Thoracic aorta (tissue), 2 donors: ENCODE data around the gene ENTHD1. TPM values are rescaled to one million over a fixed set of nuclear protein-coding genes. Genes with fewer than 3 reads are reported as not detected.

Experiments used
- ATAC-seq: fragments of 150-250 bp; one replicate; pipeline ENCODE4 v1.8.0; 2017; ENCODE audit warnings: low read depth; ENCODE audit not compliant: insufficient number of reproducible peaks, low FRiP score
- DNase-seq: peaks from one replicate; pipeline ENCODE4 v3.0.0-alpha.2; 2020; ENCODE audit warnings: low spot score
- H3K27ac ChIP-seq, 2 donors: fragments of 200-600 bp; sonication (generic); 1 replicate in 1 of 2; 2 replicates in 1 of 2; pipeline ENCODE4 v1.5.1; 2016; ENCODE audit warnings: mild to moderate bottlenecking in 2 of 2, moderate library complexity in 2 of 2
- H3K27me3 ChIP-seq: fragments of 200-600 bp; sonication (generic); replicated peaks from 2 replicates; pipeline ENCODE4 v1.6.0; 2016; ENCODE audit warnings: mild to moderate bottlenecking; ENCODE audit not compliant: insufficient read depth
- H3K36me3 ChIP-seq: fragments of 200-600 bp; sonication (generic); one replicate; pipeline ENCODE4 v1.5.1; 2016
- H3K4me1 ChIP-seq, 2 donors: fragments of 200-600 bp; sonication (generic); 1 replicate in 1 of 2; 2 replicates in 1 of 2; pipeline versions ENCODE4 v1.5.1 to v1.6.0; 2016; ENCODE audit warnings: low read depth in 2 of 2, mild to moderate bottlenecking in 1 of 2; ENCODE audit not compliant: control insufficient read depth in 1 of 2
- H3K4me3 ChIP-seq: fragments of 200-600 bp; sonication (generic); 2 replicates; pipeline ENCODE4 v1.5.1; 2016; ENCODE audit warnings: mild to moderate bottlenecking
- H3K9me3 ChIP-seq: fragments of 200-600 bp; sonication (generic); 2 replicates; pipeline ENCODE4 v1.5.1; 2016
- total RNA-seq, 2 donors: library from RNA; depleted of rRNA; stranded (reverse); fragments of >200 nt; gene quantifications; one replicate each; pipeline versions ENCODE4 v1.1.0 to v1.2.3, GENCODE V29; 2016
- TF ChIP-seq, protein P1 (sequence below): fragments of 200-600 bp; sonication (generic); IDR thresholded peaks from one replicate; pipeline ENCODE4 v1.5.1; 2019; ENCODE audit warnings: antibody characterized with exemption

The ENTHD1 gene
- total RNA-seq, 2 donors from 2014 or later, result not detected

DNA sequence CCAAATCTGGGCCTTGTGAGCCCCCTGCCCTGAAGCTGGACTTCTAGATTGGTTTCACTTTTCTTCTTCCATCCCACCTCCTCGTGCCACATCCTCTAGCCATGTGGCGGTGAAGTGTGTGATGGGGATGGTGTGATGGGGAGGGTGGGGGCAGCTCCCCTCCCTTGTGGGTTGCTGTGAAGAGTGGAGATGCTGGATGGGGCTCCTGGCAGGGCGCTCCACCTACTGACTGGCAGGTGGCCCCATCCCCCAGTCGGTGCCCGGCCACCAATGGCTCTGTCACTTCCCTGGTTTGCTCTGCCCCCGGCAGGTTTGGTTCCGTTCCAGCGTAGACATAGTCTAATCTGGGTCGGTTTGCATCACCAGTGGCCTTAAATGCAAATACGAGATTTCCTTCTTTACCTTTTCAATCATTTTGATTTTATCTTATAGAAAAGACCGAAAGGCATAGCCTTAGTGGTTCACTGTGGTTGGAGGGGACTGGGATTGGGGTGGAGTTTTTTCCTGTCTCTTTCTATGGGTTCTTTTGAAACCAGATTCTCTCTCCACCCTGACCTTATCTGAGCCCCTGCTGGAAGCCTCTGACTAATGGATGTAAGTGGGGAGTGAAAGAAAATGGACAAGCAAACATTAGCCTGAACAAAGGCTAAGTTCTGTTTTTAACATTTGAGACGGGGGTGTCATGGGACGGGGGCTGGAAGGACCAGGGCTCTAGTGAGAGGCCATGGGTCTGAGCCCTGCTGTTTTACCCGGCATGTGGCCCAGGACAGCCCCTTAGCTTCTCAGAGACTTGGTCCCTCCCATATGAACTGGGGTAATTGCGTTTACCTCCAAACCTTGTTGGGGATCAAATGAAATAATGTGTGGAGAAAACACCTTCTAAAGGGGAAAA, 173.8 kb downstream of the ENTHD1 start:
- DNase-seq (no peak), ATAC-seq (no peak)
- H3K4me3 ChIP-seq, result no peak overlapping the region

DNA sequence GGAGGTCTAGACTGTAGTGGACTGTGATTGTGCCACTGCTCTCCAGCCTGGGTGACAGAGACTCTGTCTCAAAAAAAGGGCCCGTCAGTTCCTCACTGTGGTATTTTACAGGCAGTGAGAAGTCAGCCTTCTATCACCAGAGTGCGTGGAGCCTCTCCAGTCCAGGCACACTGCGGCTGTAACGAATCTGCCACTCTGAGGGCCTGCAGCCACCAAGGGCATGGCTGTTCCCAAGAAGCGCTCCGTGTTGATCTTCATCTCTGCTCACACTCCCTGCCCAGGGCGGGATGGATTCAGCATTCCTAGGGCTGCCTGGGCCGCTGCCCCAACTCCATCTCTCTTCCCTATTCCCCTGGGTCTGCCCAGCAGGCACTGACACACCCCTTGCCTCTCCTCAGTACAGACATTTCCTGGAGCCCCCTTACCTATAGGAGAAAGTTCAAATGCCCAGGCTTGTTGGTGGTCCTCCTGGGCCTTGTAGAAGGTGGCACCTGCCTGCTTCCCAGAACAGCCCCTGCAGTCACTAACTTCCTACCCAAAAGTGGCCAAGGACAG, 174.6 kb downstream of the ENTHD1 start:
- H3K36me3 ChIP-seq, result no peaks in the 10 kb centered on the region
- no peaks in the 10 kb centered on the region for H3K27me3 ChIP-seq
- H3K4me1 ChIP-seq, result no peaks in the 10 kb centered on the region
- TF ChIP-seq, protein P1, sequence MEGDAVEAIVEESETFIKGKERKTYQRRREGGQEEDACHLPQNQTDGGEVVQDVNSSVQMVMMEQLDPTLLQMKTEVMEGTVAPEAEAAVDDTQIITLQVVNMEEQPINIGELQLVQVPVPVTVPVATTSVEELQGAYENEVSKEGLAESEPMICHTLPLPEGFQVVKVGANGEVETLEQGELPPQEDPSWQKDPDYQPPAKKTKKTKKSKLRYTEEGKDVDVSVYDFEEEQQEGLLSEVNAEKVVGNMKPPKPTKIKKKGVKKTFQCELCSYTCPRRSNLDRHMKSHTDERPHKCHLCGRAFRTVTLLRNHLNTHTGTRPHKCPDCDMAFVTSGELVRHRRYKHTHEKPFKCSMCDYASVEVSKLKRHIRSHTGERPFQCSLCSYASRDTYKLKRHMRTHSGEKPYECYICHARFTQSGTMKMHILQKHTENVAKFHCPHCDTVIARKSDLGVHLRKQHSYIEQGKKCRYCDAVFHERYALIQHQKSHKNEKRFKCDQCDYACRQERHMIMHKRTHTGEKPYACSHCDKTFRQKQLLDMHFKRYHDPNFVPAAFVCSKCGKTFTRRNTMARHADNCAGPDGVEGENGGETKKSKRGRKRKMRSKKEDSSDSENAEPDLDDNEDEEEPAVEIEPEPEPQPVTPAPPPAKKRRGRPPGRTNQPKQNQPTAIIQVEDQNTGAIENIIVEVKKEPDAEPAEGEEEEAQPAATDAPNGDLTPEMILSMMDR, result no peak
- no peaks in the 10 kb centered on the region for H3K9me3 ChIP-seq
- DNase-seq, result no peak
- no peak overlapping the region for H3K4me3 ChIP-seq
- ATAC-seq, result no peak
- H3K27ac ChIP-seq, result no peak overlapping the region

More for the DNA sequence above, 173.8 kb downstream of the ENTHD1 start:
- no peak overlapping the region for H3K27ac ChIP-seq
- H3K27me3 ChIP-seq, result no peaks in the 10 kb centered on the region
- no peaks in the 10 kb centered on the region for H3K36me3 ChIP-seq
- H3K4me1 ChIP-seq, result no peaks in the 10 kb centered on the region
- no peaks in the 10 kb centered on the region for H3K9me3 ChIP-seq
- TF ChIP-seq, protein P1, result no peak

DNA sequence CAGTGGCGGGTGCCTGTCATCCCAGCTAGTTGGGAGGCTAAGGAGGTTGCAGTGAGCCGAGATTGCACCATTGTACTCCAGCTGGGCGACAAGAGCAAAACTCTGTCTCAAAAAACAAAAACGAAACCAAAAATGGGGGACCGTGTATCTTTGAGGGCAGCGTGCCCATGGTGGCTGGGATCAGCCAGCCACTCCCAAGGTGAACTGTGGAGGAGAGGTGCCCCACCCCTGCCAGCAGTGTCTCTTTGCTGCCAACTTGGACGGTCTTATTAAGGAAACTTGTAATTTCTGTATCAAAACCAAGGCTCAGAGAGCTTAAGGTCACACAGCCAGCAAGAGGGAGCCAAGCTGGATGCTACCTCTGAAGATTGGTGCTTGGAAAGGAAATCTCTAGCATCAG, 175.4 kb downstream of the ENTHD1 start:
- Histone ChIP-seq H3K4me1 (no peaks in the 10 kb centered on the region), H3K36me3 (no peaks in the 10 kb centered on the region), H3K4me3 (no peak overlapping the region), H3K9me3 (no peaks in the 10 kb centered on the region), H3K27me3 (no peaks in the 10 kb centered on the region), H3K27ac (no peak overlapping the region)
- DNase-seq (no peak), ATAC-seq (no peak)
- TF ChIP-seq, protein P1, result no peak

DNA sequence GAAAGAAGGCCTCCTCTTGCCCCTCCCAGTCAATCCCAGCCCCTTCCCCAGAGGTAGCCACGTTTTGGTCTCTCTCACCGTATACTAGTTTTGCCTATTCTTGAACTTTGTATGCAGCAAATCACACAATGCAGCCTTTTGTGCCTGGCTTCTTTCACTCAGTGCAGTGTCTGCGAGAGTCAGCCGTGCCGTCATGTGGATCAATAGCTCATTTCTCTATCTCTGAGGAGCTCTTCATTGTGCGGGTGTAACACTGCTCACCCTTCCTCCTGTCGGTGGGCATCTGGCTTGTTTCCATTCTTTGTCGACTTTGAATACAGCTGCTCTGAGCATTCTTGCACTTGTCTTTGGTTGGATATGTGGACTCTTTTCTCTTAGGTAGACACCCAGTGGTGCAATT, 176.5 kb downstream of the ENTHD1 start:
- ATAC-seq (no peak), DNase-seq (no peak)
- Histone ChIP-seq H3K4me1 (no peaks in the 10 kb centered on the region), H3K27ac (no peak overlapping the region), H3K36me3 (no peaks in the 10 kb centered on the region), H3K27me3 (no peaks in the 10 kb centered on the region), H3K4me3 (no peak overlapping the region), H3K9me3 (no peaks in the 10 kb centered on the region)
- TF ChIP-seq, protein P1, result no peak

DNA sequence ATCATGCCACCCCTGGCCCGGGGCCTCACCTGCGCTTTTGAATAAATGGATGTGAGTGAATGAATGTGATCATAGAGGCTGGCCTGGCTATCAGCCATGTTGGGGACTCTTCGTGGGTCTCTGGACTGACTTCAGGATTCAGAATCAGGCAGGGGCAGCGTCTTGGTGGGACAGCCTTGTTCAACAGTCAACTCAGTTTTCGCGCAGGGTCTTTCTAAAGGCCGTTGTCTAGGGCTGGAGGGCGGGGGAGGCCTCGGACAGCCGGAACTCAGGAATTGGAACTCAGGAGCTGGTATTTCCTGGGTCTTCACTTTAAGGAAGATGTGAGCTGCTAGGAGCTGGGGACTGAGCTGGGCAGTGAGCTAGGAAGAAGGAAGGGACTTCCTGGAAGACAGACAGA, 177.0 kb downstream of the ENTHD1 start:
- Histone ChIP-seq H3K27me3 (no peaks in the 10 kb centered on the region), H3K27ac (no peak overlapping the region), H3K4me3 (no peak overlapping the region), H3K9me3 (no peaks in the 10 kb centered on the region), H3K36me3 (no peaks in the 10 kb centered on the region), H3K4me1 (no peaks in the 10 kb centered on the region)
- DNase-seq (no peak), ATAC-seq (no peak)
- TF ChIP-seq, protein P1, result no peak
